Measurements from ENCODE around the gene RETREG3. TPM values are rescaled to one million over a fixed set of nuclear protein-coding genes. Genes with fewer than 3 reads are reported as not detected.

RETREG3 gene
- total and polyA plus RNA-seq, 9 of the 15 experiments (the other 6 are each of a cell fraction or from before 2014, with no cell fraction given), result 4.1 to 39.0 (median 16.9) TPM

GRCh38 chr17:42566883-42567573 is 42.1 kb downstream of the RETREG3 start, which contains the start of gene MLX (continued):
- TF ChIP-seq VEZF1 (CRISPR knock-in tag; IDR thresholded peaks at IDR 0.05), result peak; percentile 87
- no peak for TF ChIP-seq ZZZ3 (IDR thresholded peaks at IDR 0.05)
- no peak for TF ChIP-seq SNRNP70 (optimal IDR thresholded peaks at IDR 0.05; ENCODE audit: low read depth, low read length)
- TF ChIP-seq TFAP4 (CRISPR knock-in tag; IDR thresholded peaks at IDR 0.05; ENCODE audit: borderline replicate concordance), result peak; percentile 81; the same call in 1 of the 2 replicates
- TF ChIP-seq TFE3 (CRISPR knock-in tag; IDR thresholded peaks at IDR 0.05), result peak; percentile 98
- no peak; the same call in 1 of the 2 replicates for TF ChIP-seq SMAD4 (CRISPR knock-in tag; conservative IDR thresholded peaks at IDR 0.05)
- no peak for TF ChIP-seq EHMT2 (IDR thresholded peaks at IDR 0.05)
- no peak for TF ChIP-seq XRCC5 (IDR thresholded peaks at IDR 0.05; ENCODE audit: low read depth, low read length)
- no peak for TF ChIP-seq NUFIP1 (IDR thresholded peaks at IDR 0.05; ENCODE audit: partially characterized antibody)
- no peak; the same call in 1 of the 2 replicates for TF ChIP-seq ZBTB33 (CRISPR knock-in tag; IDR thresholded peaks at IDR 0.05)
- no peak for TF ChIP-seq TEAD2 (tag; IDR thresholded peaks at IDR 0.05)
- TF ChIP-seq NR2F6 (CRISPR knock-in tag; IDR thresholded peaks at IDR 0.05), result no peak
- 0 out of 4 replicates have a peak, but pooled peaks of 1 of the 2 experiments have one; percentile 20 for TF ChIP-seq TEAD1 (CRISPR knock-in tag; IDR thresholded peaks at IDR 0.05)
- TF ChIP-seq SMARCC2 (IDR thresholded peaks at IDR 0.05; ENCODE audit: low read depth), result no peak
- peak; percentile 85 for TF ChIP-seq ZFX (CRISPR knock-in tag; IDR thresholded peaks at IDR 0.05)
- TF ChIP-seq ZNF639 (CRISPR knock-in tag; conservative IDR thresholded peaks at IDR 0.05 in 1 of 2, IDR thresholded peaks at IDR 0.05 in 1 of 2), result peak in 1 of 2 experiments; percentile 55; a peak in 1 of 4 replicates
- TF ChIP-seq SRSF3 (IDR thresholded peaks at IDR 0.05; ENCODE audit: insufficient read depth, low read length), result peak; percentile 40; the same call in 1 of the 2 replicates
